AG08395 (cell line): ENCODE results near the gene C10orf88.
"Not testable (repeated sequence)": the region's sequence is repeated elsewhere in the genome, so short reads cannot be mapped to it uniquely, and the experiment has no call there.

ENCODE experiments used
- DNase-seq: peaks from one replicate; pipeline ENCODE4 v3.0.0; 2012; ENCODE audit warnings: mixed read lengths, low spot score

The C10orf88 gene

DNA sequence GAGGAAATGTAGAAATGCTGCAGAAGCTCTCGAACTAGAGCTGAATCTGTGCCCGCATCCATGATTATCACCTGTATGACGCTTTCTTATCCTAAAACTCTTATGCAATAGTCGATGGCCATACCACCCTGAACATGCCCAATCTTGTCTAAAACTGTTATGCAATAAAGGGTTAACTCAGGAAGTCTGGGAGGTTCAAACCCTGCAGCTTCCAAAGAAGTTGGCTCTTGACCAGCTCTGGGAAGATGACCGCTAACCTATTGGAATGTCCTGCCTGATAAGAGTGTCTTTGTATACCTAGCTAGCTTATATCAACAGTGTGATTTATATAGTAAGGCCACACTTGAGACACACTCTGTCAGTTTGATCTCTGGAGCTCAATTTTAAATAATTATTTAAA lies 3.4 kb upstream of the C10orf88 start:
- DNase-seq: no peak

- no peak for DNase-seq
Measured at GRCh38 chr10:122955892-122956291, 1.9 kb upstream of the C10orf88 start.

GRCh38 chr10:122954731-122955050 lies 664 bp upstream of the C10orf88 start:
- DNase-seq: no peak

DNA sequence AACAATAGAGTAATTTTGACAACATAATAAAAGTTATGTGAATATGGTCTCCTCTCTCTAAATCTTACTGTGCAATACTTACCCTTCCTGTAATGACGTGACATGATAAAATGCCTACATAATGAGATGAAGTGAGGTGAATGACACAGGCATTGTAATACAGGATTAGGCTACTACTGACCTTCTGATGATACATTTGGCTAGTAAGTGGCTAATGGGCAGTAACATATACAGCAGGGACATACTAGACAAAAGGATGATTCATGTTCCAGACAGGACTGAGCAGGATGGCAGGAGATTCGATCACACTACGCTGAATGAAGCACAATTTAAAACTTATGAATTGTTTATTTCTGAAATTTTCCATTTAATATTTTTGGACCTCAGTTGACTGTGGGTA lies 4.7 kb downstream of the C10orf88 start:
- DNase-seq: no peak

GRCh38 chr10:122939856-122940543 lies 14.0 kb downstream of the C10orf88 start:
- no peak for DNase-seq

GRCh38 chr10:122939133-122939855 lies 14.7 kb downstream of the C10orf88 start:
- DNase-seq: no peak

DNA sequence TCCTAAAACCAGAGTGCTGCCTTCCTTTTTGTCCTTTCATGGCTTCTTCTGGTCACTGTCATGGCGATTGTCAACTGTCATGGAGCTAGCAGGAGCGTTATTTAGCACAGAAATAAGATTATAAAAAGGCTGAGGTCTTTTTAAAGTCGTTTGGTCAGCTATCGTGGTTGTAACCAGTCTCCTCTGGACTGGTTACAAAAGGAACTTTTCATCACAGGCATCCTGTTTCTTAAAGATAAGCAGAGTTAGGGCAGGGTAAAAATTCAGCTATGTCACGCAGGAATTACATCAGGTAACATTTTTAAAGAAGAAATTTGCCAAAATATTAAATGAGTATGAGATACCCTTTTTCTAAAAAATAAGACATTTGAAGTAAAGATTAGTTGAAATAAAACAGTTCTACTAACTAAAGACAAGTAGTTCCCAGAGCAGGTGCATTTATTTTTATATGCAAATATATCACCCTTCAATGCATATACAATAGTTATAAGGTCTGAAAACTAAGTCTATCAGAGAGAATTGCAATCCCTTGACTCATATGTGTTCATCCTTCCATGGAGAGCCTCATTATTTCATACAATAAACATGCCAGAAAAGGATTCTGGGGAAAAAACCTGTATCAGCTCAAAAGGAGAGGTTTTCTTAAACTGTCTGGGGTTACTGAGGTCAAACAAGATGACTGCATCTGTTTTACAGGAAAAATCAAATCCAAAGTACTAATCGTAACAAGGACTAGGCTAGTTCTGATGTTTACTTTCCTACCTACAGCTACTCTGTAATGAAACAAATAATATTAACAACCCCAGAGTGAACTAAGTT lies 22.7 kb downstream of the C10orf88 start:
- DNase-seq: no peak

GRCh38 chr10:122930140-122930539 lies 23.9 kb downstream of the C10orf88 start:
- DNase-seq: no peak

DNA sequence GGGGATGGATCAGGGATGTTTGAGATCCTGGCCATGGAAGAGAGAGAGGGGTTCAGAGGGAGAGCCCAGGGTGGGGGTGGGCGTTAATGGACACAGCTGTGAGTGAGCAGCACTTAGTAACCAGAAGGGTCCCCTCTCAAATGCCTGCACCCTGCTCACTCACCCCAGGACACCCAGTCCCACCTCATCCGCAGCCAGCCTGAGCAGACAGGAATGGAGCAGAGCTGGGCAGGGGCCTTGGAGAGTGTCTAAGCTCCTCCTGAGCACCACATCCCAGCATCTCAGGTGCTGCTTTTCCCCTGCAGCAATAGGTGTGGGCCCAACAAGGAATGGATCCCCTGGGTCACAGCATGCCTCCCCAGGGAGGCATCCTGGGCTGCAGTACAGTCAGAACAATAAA lies 38.3 kb downstream of the C10orf88 start:
- no peak for DNase-seq

- peak; percentile 70 for DNase-seq
Measured at GRCh38 chr10:122911889-122912484, 42.0 kb downstream of the C10orf88 start.

- no peak for DNase-seq
Measured at GRCh38 chr10:122910310-122910709, 43.7 kb downstream of the C10orf88 start, which contains the start of gene FAM24A. TSS of gene FAM24A (plus strand) at chr10:122910610. CDS start at chr10:122911635, 1,025 bp downstream.

GRCh38 chr10:122903861-122904260 lies 50.2 kb downstream of the C10orf88 start:
- DNase-seq: not testable (repeated sequence)

DNA sequence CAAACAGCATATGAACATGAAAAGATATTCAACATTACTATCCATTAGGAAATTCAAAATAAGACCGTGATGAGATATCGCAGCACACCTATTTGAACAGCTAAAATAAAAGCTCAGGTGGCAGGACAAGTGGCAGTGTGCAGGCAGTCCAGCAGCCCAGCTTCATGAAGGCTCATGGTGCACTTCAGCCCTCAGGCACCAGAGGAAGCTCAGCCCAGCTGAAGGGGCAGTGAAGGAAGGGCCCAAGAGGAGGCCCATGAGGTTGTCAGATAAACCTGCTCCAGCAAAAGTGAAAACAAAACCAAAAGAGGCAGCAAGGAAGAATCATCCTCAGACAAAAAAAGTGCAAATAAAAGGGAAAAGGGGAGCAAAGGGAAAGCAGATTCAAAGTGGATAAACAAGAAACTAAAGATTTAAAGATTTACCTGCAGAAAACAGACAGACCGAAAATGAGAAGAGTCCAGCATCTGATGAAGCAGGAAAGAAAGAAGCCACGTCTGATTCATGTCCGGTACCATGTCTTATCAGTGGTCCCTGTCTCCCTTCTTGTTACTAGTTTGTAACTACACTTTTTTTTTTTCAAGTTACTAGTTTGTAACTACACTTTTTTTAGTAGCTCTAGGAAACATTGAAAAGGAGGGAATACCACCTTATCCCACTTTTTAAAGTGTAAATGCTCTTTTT lies 59.6 kb downstream of the C10orf88 start:
- DNase-seq: no peak

DNA sequence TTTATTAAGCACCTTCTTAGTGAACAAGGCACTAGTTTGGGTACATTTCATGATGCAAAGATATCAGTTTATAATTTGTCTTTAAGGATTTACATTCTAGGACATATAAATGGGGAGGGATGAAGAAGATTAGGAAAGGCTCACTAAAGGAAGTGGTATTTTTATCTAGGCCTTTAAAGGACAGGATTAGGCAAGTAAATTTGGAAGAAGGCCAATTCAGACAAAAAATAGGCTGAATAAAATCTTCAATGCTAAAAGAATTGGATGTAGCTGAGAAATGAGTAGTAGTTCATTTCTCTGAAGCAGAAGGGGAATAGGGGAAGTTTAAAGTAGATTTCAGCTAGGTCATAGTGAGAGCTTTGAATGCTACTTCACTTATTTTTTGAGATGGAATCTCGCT lies 69.9 kb downstream of the C10orf88 start:
- DNase-seq: no peak

GRCh38 chr10:122882766-122883165 lies 71.3 kb downstream of the C10orf88 start:
- DNase-seq: no peak
